Panc1 (cell line): Measurements from ENCODE around the gene IPO8.

ENCODE experiments used
- CTCF ChIP-seq: fragments of 450-650 bp; IDR thresholded peaks from 2 replicates; pipeline ENCODE4 v1.5.1; 2017; ENCODE audit warnings: mild to moderate bottlenecking
- POLR2AphosphoS5 ChIP-seq: IDR thresholded peaks from 2 replicates; pipeline ENCODE4 v1.6.1; 2012; ENCODE audit warnings: mild to moderate bottlenecking, low read depth, low read length, moderate library complexity
- REST ChIP-seq, 2 experiments: IDR thresholded peaks; 2 replicates each; pipeline ENCODE4 v1.6.1; 2011 to 2012; ENCODE audit warnings: low read depth in 2 of 2, control low read depth in 1 of 2, low read length in 1 of 2, mild to moderate bottlenecking in 1 of 2, moderate library complexity in 1 of 2; ENCODE audit not compliant: insufficient read depth in 1 of 2
- SIN3A ChIP-seq: IDR thresholded peaks from 2 replicates; pipeline ENCODE4 v1.6.1; 2012; ENCODE audit warnings: low read depth, mild to moderate bottlenecking, low read length, moderate library complexity, borderline replicate concordance; ENCODE audit not compliant: insufficient read depth
- TCF7L2 ChIP-seq: IDR thresholded peaks from 2 replicates; pipeline ENCODE4 v1.6.1; 2011; ENCODE audit warnings: mild to moderate bottlenecking, low read depth, low read length, inconsistent platforms

- TF ChIP-seq CTCF (no peak), REST (IDR thresholded peaks at IDR 0.05; ENCODE audit: insufficient read depth in 1 of 2, low read depth in 2 of 2, low read length in 1 of 2) (no peak), POLR2AphosphoS5 (no peak), SIN3A (no peak), TCF7L2 (no peak)
Observed at GRCh38 chr12:30692470-30692869, 3.2 kb downstream of the IPO8 start.
